HL-60/S4 treated with phorbol 12-myristate 13-acetate at 8.2 ng/mL for 4 days and 3 days (cell line): ENCODE results near the gene NELFE.
"Not testable (repeated sequence)": the region's sequence is repeated elsewhere in the genome, so short reads cannot be mapped to it uniquely, and the experiment has no call there.

Experiments
- in situ Hi-C: fragments of 300-500 bp; cut with MboI; formaldehyde crosslinking; loops from 2 replicates; pipeline ENCODE4 v1.15.0; 2022; ENCODE audit warnings: low sequenced_read_pairs

The NELFE gene

DNA sequence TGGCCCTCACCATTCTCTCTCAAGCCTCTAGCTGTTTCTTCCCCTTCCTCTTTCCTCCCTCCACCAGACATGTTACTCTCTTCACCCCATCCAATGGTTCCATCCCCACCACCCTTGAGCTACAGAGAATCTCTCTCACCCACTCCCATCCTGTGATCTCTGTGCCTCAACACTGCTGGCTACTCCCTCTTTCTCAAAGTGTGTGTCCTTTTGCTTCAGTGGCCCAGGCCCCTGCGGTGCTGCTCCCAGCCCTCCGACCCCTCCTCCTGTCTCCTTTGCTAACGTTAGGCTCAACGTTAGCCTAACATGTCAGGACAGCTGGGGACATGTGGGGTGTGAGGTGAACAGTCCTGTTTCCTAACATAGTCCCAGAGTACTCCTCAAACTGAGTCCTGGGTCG, 5.9 kb downstream of the NELFE start:
- in situ Hi-C loops, result loop anchor here (25.0 kb wide), 1 partner anchor 291 kb away; the partner anchor contains the start of genes APOM, BAG6, C6orf47 and CSNK2B

DNA sequence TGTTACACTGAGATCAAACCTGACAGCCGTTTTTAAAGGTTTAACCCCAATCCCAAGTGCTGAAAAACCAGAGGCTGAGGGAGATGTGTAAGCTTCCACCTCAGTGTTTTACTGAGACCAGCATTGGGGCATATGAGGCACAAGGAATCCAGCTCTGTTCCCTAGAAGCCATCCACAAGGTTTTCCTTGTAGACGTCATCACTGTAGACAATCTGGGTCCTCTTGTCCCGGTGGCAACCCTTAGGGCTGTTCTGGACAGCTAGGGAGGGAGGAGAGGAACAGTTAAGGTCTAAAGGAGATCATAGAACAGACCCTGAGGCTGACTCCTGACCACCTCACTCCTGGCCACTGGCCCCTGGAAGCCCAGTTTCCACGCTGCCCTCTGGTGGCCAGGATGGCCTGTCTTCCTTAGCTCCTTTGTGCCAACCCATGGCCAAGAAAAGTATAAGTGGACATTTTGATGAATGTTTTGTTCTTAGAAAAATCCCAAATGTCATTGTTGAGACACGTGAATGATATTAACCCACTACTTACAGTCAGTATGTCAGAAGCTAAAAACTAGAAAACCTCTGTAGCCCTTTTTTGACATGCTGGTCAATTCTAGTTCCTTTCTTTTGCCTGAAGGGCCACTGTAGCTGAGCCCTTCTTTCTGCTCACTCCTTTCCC, 6.5 kb downstream of the NELFE start:
- in situ Hi-C loops, result loop anchor here (25.0 kb wide), 1 partner anchor 290 kb away; the partner anchor contains the start of genes APOM, BAG6, C6orf47 and CSNK2B

DNA sequence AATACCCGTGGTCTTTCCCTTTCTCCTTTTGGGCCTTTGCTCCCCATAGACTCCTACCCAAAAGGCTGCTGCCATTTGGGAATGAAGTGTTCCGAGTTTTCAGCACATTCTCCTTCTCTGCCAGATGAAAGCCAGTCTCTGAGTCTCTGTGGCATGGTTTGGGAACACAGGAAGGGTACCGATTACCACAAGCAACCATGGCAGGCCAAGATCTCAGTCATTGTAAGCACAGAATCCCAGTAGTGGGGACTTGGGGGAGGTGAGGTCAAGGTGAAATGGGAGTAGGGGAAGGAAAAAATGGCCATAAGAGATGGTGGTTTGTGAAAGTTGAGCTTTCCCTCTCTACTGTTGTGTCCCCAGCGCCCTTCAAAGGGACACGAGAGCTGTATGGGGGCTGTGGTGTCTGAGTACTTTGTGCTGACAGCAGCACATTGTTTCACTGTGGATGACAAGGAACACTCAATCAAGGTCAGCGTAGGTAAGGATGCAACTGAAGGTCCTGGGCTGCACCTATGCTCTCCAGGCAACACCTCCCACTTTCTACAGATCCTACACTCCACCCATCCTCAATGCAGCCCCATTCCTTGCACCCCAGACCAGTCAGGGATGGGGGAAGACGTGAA, 8.7 kb downstream of the NELFE start:
- in situ Hi-C loops, result loop anchor here (25.0 kb wide), 1 partner anchor 288 kb away; the partner anchor contains the start of genes APOM, BAG6, C6orf47 and CSNK2B

DNA sequence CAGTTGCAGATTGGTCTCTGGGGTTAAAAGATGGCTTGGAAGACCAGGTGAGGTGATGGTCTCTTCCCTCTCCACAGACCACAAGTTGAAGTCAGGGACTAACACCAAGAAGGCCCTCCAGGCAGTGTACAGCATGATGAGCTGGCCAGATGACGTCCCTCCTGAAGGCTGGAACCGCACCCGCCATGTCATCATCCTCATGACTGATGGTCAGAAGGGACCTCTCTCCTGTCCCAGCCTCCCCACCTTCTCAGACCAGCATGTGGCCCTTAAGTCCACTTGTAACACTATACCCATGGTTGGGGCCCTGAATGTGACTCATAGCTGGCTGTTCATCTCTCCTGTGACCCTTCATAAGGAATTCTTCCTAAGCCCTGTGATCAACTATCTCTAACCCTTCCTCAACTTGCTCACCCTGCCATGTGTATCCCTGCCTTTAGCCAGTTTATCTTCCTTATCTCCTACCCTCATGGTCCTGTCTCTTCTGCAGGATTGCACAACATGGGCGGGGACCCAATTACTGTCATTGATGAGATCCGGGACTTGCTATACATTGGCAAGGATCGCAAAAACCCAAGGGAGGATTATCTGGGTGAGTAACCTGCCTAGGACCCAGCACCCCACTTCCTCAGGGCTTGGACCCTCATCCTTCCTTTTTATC, 9.9 kb downstream of the NELFE start:
- in situ Hi-C loops, result no loop called here

- in situ Hi-C loops, result no loop called here
Measured at GRCh38 chr6:31948306-31948705, 10.5 kb downstream of the NELFE start.

DNA sequence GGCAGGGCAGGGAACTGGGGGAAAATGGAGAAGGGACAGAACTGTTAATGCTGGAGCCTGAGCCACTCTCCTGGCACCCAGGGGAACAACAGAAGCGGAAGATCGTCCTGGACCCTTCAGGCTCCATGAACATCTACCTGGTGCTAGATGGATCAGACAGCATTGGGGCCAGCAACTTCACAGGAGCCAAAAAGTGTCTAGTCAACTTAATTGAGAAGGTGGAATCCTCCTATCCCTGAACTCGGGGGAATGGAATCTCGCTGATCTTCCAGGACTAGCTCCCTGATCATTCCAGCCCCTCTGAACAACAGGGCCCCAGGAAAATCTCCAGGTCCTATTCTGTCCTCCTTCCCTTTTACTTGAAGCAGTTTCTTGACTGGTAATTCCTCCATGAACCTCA, 10.9 kb downstream of the NELFE start:
- in situ Hi-C loops, result no loop called here

GRCh38 chr6:31947070-31947675, 11.6 kb downstream of the NELFE start:
- in situ Hi-C loops, result no loop called here

DNA sequence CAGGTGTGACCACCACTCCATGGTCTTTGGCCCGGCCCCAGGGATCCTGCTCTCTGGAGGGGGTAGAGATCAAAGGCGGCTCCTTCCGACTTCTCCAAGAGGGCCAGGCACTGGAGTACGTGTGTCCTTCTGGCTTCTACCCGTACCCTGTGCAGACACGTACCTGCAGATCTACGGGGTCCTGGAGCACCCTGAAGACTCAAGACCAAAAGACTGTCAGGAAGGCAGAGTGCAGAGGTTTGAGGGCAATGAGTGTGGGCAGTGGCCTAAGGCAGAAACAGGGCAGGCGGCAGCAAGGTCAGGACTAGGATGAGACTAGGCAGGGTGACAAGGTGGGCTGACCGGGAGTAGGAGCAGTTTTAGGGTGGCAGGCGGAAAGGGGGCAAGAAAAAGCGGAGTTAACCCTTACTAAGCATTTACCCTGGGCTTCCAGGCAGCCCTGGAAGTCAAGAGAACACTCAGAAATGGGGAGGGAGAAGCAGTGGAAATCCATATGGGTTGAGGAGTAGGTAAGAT, 12.3 kb downstream of the NELFE start:
- in situ Hi-C loops, result no loop called here

DNA sequence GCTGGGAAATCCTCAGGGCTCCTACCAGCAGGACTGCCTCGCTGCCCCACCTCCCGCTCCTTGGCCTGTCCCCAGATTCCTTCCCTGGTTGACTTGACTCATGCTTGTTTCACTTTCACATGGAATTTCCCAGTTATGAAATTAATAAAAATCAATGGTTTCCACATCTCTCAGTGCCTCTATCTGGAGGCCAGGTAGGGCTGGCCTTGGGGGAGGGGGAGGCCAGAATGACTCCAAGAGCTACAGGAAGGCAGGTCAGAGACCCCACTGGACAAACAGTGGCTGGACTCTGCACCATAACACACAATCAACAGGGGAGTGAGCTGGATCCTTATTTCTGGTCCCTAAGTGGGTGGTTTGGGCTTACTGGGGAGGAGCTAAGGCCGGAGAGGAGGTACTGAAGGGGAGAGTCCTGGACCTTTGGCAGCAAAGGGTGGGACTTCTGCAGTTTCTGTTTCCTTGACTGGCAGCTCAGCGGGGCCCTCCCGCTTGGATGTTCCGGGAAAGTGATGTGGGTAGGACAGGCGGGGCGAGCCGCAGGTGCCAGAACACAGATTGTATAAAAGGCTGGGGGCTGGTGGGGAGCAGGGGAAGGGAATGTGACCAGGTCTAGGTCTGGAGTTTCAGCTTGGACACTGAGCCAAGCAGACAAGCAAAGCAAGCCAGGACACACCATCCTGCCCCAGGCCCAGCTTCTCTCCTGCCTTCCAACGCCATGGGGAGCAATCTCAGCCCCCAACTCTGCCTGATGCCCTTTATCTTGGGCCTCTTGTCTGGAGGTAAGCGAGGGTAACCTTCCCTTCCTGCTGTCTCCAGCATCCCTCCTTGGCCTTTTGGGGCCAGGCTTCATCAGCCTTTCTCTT, 13.0 kb downstream of the NELFE start, which contains the start of gene CFB:
TSS of gene CFB (plus strand) at position 589 of the 863 bp plus-strand sequence. CDS start at position 716, 127 bp downstream.
- in situ Hi-C loops, result no loop called here

GRCh38 chr6:31945154-31945506, 13.6 kb downstream of the NELFE start:
- in situ Hi-C loops, result no loop called here

- in situ Hi-C loops, result no loop called here
Measured at GRCh38 chr6:31943742-31944141, 15.0 kb downstream of the NELFE start.

DNA sequence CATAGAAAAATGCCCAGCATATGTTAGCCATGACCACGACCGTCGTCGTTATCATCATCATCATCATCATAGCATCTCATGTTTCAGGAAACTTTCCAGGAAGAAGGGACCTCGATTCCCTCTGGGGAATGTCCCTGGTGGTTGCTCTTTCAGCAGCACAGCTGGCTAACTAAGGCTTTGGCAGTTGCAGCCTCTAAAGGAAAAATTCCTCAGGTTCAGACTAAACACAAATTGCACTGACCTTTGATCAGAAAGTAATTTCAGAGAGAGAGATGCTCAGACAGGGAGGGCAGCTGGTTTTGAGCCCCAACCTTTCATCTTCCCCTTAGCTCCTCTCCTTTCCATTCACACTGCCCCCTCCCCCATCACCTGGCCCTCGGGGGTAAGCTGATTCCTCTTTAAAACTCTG, 18.5 kb downstream of the NELFE start:
- in situ Hi-C loops, result no loop called here

GRCh38 chr6:31935823-31936222, 22.9 kb downstream of the NELFE start:
- in situ Hi-C loops, result no loop called here

- in situ Hi-C loops, result no loop called here
Measured at GRCh38 chr6:31935021-31935420, 23.8 kb downstream of the NELFE start.

DNA sequence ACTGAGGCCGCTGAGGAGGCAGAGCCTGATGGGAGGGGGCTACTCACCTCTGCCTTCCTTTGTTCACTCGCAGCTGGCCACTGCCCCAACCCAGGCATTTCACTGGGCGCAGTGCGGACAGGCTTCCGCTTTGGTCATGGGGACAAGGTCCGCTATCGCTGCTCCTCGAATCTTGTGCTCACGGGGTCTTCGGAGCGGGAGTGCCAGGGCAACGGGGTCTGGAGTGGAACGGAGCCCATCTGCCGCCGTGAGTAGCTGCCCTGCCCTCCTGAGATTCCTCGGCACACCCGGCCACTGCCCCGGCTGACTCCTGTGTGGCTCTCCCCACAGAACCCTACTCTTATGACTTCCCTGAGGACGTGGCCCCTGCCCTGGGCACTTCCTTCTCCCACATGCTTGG, 25.2 kb downstream of the NELFE start:
- in situ Hi-C loops, result no loop called here

- in situ Hi-C loops, result not testable (repeated sequence)
Measured at GRCh38 chr6:31932137-31932536, 26.6 kb downstream of the NELFE start.

DNA sequence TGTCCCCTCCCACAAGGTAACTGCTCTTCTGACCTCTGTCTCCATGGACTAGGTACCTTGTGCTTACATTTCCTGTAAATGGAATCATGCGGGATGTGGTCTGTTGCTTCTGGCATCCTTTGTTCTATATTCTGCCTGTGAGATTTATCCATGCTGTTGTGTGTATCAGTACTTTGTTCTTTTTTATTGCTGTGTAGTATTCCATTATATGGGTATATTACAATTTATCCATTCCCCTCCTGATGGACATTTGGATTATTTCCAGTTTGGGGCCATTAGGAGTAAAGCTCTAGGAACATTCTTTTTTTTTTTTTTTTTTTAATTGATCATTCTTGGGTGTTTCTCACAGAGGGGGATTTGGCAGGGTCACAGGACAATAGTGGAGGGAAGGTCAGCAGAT, 27.8 kb downstream of the NELFE start:
- in situ Hi-C loops, result no loop called here

DNA sequence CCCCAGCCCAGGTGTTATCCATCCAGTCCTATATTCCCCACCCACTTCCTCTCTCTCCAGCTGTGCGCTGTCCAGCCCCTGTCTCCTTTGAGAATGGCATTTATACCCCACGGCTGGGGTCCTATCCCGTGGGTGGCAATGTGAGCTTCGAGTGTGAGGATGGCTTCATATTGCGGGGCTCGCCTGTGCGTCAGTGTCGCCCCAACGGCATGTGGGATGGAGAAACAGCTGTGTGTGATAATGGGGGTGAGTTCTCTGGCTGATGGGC, 30.2 kb downstream of the NELFE start:
- in situ Hi-C loops, result no loop called here

- in situ Hi-C loops, result no loop called here
Measured at GRCh38 chr6:31927863-31928671, 30.7 kb downstream of the NELFE start.
